ENCODE results near the gene OR10D3.

DNA sequence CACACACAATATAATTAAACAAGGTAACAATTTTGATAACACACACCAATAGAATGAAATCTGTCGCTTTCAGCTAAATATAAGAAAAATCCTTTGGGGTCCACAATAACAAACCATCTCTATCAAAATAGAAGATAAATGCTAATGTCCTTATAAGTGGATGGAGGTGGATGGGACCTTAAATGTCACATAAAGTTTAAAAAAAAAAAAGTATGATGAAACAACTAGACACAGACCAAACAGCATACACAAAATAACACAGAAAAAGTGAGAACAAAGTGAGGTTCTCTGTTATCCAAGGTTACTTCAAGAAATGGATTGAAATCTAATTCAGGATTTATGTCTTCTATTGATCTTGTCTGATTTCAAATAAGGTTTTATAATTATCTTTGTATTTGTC lies 10.5 kb upstream of the OR10D3 start:
- TF ChIP-seq EZH2 (IDR thresholded peaks at IDR 0.05) (no peak), POLR2AphosphoS5 (IDR thresholded peaks at IDR 0.05; ENCODE audit: borderline replicate concordance, low read depth, low read length) (no peak), FOXP2 (optimal IDR thresholded peaks at IDR 0.05; ENCODE audit: control extremely low read depth, extremely low read length, insufficient read depth) (no peak)

All from SK-N-MC (cell line).